ENCODE measurements around the gene MAML3. TPM values are rescaled to one million over a fixed set of nuclear protein-coding genes. Genes with fewer than 3 reads are reported as not detected.

The MAML3 gene
- 13.4 to 16.1 TPM (median 13.7 TPM) in 5 replicates for total RNA-seq (2022; extraction: Qiagen RNA extraction)

DNA sequence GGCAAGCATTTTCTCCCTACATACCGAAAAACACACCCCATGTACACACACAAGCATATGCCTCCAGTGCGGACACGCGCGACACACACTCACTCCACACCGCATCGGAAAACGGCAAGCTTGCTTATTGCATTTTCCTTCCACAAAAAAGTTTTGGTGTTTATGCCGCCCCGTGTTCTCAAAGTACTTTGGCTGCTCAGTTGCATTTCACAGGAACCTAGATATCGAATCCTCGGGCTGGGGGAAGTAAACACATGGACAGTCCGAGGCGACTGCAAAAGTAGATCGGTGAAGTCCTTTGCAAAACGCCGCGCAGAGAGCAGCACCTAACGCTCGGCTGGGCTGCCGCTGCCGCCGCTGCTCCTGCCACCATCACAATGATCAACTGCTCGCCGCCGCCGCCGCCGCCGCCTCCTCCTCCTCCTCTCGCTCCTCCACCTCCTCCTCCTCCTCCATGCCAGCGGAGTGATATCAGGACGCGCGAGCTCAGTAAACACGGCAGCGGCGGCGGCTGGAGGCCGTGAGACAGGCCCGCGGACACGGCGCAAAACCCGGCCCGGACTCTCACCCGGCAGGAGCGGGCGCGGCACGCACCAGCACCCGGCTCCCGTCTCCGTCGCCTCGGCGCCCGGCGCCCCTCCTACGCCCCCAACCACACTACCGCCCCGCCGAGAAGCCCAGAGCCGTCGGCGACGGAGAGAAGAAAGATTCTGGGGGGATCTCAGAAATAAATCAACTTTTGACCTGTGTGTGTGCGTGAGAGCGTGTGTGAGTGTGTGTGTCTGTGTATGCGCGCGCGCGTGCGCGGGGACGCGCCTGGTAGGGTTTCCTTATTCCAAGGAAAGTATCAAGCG is at the start of gene MAML3:
TSS of gene MAML3 (minus strand) at position 467 of the 854 bp plus-strand sequence. CDS start 857 bp downstream, outside the sequence.

Other genes starting within 250 kb of the MAML3 start
- 25.4 to 34.7 TPM (median 31.2 TPM) in 5 replicates for gene SCOC, start 219.5 kb upstream of the MAML3 start, total RNA-seq (2022; extraction: Qiagen RNA extraction)